ENCODE results near the gene RAD51B.

Gene RAD51B

DNA sequence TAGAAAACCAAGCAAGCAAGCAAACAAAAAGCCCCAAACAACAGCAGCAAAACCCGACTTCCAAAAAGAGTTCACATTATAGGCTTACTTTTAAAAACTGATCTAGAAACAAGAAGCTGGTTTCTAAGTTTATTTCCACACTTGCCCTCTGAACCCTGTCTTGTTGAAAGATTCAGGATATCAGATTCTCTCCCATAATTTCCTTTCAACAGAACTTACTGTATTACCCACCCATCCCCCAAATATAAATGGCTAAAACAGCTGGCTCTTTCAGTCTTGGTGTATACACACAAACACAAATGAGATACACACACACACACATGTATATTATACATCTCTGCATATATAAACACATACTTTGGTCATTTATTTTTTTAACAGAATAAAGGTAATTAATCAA is 512.4 kb downstream of the RAD51B start:
- no peak for DNase-seq (ENCODE audit: low read depth in 2 of 2)

DNA sequence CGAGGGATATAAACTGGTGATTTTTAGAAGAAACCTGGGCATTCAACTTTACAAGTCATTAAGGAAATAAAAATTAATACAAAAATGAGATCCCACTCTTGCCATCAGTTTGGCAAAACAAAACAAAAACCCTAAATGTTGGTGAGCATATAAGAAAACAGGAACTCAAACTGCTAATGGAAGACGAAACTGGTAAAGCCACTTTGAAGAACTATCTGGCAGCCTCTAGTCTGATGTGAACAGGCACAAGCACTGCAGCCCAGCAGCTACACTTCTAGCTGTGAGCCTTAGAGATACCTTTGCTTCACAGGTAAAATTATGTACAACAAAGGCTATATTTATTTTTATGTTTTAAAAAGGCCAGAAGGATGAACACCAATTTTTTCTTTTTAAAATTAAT is 513.7 kb downstream of the RAD51B start:
- DNase-seq (ENCODE audit: low read depth in 2 of 2) = no peak

DNA sequence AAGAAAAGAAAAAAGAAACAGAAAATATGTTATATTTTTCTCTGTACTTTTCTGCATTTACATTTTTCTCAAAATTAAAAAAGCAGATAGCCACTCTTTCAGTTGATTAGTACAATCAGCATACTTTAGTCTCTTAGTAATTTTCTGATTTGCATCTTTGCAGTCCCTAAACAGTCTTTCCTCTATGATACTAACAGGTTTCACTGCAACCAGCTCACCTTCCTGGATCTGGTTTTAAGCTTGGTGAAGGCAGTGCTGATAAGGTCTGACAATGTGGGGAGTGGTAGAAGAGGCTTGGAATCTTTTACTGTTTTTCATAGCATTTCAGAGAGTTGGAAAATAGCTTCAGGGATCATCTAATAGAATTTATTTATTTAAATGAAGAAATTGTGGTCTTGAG is 515.7 kb downstream of the RAD51B start:
- no peak for DNase-seq (ENCODE audit: low read depth in 2 of 2)

DNA sequence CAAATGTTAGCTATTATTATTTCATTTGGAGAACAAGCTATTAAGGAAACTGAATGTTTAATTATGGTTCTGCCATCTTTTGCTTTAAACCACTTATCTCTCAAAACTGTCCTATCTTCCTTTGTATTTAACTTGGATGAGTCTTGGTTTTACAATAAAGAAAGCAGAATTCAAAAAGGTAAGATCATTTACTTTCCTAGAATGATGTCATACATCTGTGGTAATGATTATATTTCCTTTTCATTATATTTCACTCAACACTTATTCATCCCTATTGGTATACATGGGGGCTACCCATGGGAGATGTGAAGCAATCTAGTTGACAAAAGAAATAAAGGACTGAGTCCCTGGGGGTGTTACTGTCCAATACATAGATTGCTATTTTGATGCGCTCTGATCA is 516.6 kb downstream of the RAD51B start:
- DNase-seq (ENCODE audit: low read depth in 2 of 2) = no peak

DNA sequence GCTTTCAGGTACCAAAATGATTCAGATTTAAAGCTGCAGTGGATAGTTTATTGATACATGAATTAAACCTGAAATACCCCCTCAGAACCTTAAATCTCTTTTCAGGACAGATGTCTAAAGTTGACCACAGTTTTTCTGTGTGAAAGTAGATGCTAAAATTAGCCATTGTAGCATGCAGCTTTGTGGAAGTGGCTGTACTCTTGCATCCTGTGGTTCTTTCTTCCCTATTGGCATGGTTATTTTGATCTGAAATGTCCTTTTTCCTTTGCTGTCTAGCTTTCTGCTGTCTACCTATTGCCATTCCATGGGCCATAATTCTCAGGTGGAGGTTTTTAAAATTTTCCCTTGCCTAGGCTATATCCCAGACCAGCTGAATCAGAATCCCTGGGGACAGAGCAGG is 517.7 kb downstream of the RAD51B start:
- no peak for DNase-seq (ENCODE audit: low read depth in 2 of 2)

DNA sequence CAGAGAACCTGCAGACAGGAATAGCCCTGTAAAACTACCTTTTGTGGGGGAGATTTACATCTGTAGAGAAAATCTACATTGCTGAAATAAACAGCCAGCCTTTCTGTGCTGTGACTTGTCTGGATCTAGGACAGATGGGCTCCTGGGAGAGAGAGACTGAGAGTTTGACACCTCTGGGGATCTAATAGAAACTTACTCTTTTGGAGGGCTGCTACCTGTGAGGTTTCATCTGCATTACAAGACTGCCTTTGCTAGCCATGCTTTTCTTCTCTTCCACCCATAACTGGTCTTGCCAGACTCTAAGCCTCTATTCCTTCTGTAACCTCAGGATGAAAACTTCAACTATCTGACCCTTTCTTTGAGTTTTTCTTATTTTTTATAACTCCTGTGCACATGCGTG is 520.7 kb downstream of the RAD51B start:
- no peak for DNase-seq (ENCODE audit: low read depth in 2 of 2)

GRCh38 chr14:68341411-68342212 is 522.0 kb downstream of the RAD51B start:
- no peak for DNase-seq (ENCODE audit: low read depth in 2 of 2)

GRCh38 chr14:68342216-68342763 is 522.7 kb downstream of the RAD51B start:
- no peak for DNase-seq (ENCODE audit: low read depth in 2 of 2)

GRCh38 chr14:68343534-68344118 is 524.0 kb downstream of the RAD51B start:
- no peak for DNase-seq (ENCODE audit: low read depth in 2 of 2)

DNA sequence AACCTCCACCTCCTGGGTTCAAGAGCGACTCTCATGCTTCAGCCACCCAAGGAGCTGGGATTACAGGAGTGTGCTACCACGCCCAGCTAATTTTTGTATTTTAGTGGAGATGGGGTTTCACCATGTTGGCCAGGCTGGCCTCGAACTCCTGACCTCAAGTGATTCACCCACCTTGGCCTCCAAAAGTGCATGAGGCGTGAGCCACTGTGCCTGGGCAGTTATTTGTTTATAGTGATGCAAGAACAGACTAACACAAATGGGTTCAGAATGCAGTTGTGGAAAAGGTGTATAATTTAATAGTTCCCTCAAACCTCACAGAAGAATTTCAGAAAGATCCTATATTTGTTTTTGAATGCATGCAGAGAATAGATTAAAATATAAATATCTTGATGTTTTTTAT is 526.2 kb downstream of the RAD51B start:
- DNase-seq (ENCODE audit: low read depth in 2 of 2) = no peak

- no peak for DNase-seq (ENCODE audit: low read depth in 2 of 2)
These were observed 527.2 kb downstream of the RAD51B start for GRCh38 chr14:68346556-68347343.

DNA sequence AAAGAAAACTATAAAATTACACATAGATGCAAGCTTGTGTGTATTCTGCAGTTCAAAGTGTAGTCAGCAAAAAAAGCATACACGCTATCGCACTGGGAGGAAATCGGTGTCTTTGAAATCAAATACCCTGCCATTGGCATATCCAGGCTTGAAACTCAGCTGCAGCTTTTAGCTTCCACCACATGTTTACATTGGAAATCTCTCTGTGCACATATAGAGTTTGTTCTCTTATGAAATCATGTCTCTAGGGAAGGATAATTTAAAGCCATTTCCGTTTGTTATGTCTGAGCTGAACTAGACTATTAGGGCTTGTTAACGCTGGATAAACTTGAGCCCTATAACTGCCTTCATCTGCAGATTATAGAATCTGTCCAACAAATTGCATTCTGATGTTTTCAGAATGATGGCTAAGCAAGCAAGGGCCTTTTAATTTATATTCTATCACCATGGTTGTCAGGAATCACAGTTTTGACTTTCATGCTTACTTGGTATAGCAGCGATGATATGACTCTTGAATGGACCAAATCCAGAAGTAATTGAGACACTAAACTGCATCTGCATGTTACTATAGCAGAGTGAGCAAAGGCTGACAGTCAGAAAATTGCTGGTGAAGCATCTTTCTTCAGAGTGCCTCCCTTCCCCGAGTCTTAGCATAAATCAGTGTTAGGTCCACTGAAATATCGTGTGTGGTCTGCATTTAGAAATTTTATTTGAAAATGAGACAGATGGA is 530.5 kb downstream of the RAD51B start:
- no peak for DNase-seq (ENCODE audit: low read depth in 2 of 2)

GRCh38 chr14:68355415-68355814 is 535.8 kb downstream of the RAD51B start:
- DNase-seq (ENCODE audit: low read depth in 2 of 2) = no peak

GRCh38 chr14:68357777-68358176 is 538.2 kb downstream of the RAD51B start:
- DNase-seq (ENCODE audit: low read depth in 2 of 2) = no peak

- DNase-seq (ENCODE audit: low read depth in 2 of 2) = no peak
These were observed 538.9 kb downstream of the RAD51B start for GRCh38 chr14:68358500-68358899.

- no peak for DNase-seq (ENCODE audit: low read depth in 2 of 2)
These were observed 539.6 kb downstream of the RAD51B start for GRCh38 chr14:68359022-68359836.

DNA sequence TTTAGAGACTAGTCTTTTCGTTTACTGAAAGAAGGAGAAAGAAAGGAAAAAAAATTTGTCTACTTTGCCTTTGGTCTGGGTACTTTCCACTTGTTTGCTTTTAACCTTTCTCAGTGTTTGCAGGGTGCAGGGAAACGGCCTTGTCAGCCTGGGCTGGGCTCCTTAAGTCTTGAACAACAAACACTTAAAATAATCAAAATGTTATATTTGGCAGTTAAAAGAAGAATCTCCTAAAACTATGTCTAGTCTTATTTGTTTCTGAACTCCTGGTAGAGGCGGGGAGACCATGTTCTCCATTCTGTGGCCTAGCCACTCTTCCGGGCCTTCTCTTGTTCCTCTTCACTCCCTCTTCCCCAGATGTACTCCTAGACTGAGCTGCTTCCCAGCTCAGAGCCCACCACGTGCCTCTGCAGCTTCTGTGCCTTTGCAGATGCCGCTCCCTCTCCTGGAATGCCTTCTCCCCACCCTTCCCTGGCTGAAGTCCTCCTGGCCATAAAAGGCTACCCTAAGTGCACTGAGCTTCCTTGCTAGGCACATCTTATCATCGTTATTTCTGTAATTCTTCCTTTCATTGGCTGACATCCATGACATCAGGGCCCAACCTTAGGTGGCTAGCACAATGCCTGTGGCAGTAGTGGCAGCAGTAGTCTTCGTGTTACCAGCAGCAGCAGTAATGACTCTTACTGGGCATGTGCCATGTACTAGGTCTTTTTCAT is 540.4 kb downstream of the RAD51B start:
- DNase-seq (ENCODE audit: low read depth in 2 of 2) = no peak

DNA sequence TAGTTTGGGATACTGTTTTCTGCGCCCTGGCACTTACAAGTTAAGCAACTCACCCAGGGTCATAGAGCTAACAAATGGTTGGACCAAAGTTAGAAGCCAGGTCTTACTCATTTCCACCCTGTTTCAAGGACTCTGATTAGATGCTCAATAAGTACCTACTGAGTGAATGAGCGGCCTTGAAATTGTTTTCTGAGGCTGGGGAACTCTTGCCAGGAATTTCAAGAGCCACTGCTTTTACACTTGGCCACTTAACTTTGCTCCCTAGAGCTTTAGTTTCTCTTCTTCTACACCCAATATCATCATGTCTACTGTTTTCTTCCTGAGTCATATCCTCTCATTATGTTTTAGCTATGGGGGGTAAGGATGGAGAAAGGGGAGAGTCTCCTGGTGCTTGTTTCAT is 541.7 kb downstream of the RAD51B start:
- DNase-seq (ENCODE audit: low read depth in 2 of 2) = no peak

- DNase-seq (ENCODE audit: low read depth in 2 of 2) = no peak
These were observed 543.3 kb downstream of the RAD51B start for GRCh38 chr14:68362846-68363245.

DNA sequence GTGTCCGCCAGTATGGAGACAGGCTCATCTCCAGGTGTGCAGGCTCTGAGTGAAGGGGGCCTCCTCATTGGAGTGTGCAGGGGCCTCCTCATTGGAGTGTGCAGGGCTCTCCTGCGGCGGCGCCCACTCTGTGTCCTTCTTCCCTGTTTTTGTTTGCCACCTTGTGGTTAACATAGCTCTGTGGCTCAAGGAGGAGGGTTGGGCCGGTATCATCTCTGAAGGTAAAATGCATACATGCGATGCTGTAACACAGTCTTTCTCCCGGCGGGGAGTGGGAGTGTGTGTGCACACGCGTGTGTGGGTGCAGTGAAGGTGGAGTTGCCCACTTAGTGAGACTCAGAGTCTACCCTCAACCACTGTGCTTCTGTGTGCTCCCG is 543.9 kb downstream of the RAD51B start:
- DNase-seq (ENCODE audit: low read depth in 2 of 2) = no peak

All from stimulated activated CD8-positive, alpha-beta memory T cell treated with anti-CD3 and anti-CD28 coated beads, Interleukin-15, amount 100 ng/mL, for 48 hours (primary cell).